Fibroblast of lung (primary cell): ENCODE data around the gene POLR3H.

Experiments
- EZH2 ChIP-seq: IDR thresholded peaks from 2 replicates; pipeline ENCODE4 v1.5.1; 2012; ENCODE audit warnings: low read length, control low read depth, mild to moderate bottlenecking; ENCODE audit errors: missing control alignments
- TF ChIP-seq, protein P1 (sequence below), 2 donors: IDR thresholded peaks in 1 of 2; conservative IDR thresholded peaks in 1 of 2; 1 replicate in 1 of 2; 2 replicates in 1 of 2; pipeline ENCODE4 v1.5.1; 2011 to 2012; ENCODE audit warnings: low read length in 2 of 2, control low read depth in 1 of 2, inconsistent platforms in 1 of 2, low read depth in 1 of 2, mild to moderate bottlenecking in 1 of 2

DNA sequence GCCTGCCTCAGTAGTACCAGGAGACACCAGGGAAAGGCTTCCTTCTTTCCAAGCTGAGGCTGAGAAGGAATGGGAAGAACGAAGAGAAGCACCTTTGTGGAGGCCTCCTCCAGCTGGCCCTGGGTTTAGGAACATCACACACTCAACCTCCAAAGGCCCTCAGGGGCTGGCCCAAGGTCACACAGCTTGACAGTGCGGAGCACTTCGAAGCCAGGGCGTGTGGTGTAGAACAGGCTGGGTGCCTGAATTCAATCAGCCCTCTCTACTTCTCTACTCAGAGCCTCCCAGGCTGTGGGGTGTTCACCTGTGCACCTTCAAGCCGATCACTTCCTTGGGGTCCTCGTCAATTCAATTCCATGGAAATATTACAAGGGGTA lies 15.8 kb upstream of the POLR3H start:
- TF ChIP-seq, protein P1, sequence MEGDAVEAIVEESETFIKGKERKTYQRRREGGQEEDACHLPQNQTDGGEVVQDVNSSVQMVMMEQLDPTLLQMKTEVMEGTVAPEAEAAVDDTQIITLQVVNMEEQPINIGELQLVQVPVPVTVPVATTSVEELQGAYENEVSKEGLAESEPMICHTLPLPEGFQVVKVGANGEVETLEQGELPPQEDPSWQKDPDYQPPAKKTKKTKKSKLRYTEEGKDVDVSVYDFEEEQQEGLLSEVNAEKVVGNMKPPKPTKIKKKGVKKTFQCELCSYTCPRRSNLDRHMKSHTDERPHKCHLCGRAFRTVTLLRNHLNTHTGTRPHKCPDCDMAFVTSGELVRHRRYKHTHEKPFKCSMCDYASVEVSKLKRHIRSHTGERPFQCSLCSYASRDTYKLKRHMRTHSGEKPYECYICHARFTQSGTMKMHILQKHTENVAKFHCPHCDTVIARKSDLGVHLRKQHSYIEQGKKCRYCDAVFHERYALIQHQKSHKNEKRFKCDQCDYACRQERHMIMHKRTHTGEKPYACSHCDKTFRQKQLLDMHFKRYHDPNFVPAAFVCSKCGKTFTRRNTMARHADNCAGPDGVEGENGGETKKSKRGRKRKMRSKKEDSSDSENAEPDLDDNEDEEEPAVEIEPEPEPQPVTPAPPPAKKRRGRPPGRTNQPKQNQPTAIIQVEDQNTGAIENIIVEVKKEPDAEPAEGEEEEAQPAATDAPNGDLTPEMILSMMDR (conservative IDR thresholded peaks at IDR 0.05 in 1 of 2, IDR thresholded peaks at IDR 0.05 in 1 of 2; ENCODE audit: low read depth in 1 of 2, low read length in 2 of 2), result no peak
- TF ChIP-seq EZH2, result no peak
